Osteocyte (in vitro differentiated cells): ENCODE data around the gene HYDIN. TPM values are rescaled to one million over a fixed set of nuclear protein-coding genes. Genes with fewer than 3 reads are reported as not detected.
"Not testable (repeated sequence)": the region's sequence is repeated elsewhere in the genome, so short reads cannot be mapped to it uniquely, and the experiment has no call there.

Experiments used
- DNase-seq: peaks from one replicate; pipeline ENCODE4 v3.0.0; 2021; ENCODE audit warnings: mixed read lengths; ENCODE audit not compliant: unreplicated experiment; ENCODE audit errors: extremely low spot score
- H3K27ac Mint-ChIP-seq: one replicate; pipeline ENCODE4 v1.8.0; 2021; ENCODE audit warnings: mild to moderate bottlenecking, mixed read lengths; ENCODE audit not compliant: unreplicated experiment
- H3K27me3 Mint-ChIP-seq: one replicate; pipeline ENCODE4 v1.8.0; 2021; ENCODE audit warnings: mixed read lengths; ENCODE audit not compliant: unreplicated experiment
- H3K36me3 Mint-ChIP-seq: one replicate; pipeline ENCODE4 v1.8.0; 2021; ENCODE audit warnings: mixed read lengths; ENCODE audit not compliant: unreplicated experiment
- H3K4me1 Mint-ChIP-seq: one replicate; pipeline ENCODE4 v1.8.0; 2021; ENCODE audit warnings: mixed read lengths; ENCODE audit not compliant: unreplicated experiment
- H3K4me3 Mint-ChIP-seq: one replicate; pipeline ENCODE4 v1.8.0; 2021; ENCODE audit warnings: mild to moderate bottlenecking, moderate library complexity, mixed read lengths; ENCODE audit not compliant: unreplicated experiment
- H3K9me3 Mint-ChIP-seq: one replicate; pipeline ENCODE4 v1.8.0; 2021; ENCODE audit warnings: mixed read lengths; ENCODE audit not compliant: unreplicated experiment
- total RNA-seq: library from RNA; stranded (reverse); gene quantifications from 2 replicates; pipeline ENCODE4 v1.2.1, GENCODE V29; 2021

The HYDIN gene
- total RNA-seq, 1 donor from 2014 or later: not detected

GRCh38 chr16:70960169-70960568, 270.4 kb downstream of the HYDIN start:
- not testable (repeated sequence) for H3K9me3 Mint-ChIP-seq, H3K36me3 Mint-ChIP-seq

DNA sequence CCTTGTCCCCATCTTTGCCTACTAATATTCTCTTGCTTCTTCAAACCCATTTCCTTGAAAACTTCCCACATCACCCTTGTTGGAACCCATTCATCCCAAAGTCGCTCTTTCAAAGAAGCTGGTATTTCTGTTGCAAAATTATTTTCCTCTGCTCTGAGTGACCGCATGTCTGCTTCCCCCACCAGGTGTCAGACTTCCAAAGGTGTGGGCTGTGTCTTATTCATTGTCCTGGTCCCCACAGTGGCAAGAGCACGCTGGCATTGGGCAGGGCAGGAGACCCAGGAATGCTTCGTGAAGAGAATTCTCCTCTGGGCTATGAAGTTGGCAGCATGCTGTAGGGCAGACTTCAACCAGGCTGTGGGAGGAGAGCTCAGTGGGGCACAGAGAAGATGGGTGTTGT, 275.6 kb downstream of the HYDIN start:
- H3K27ac Mint-ChIP-seq, H3K9me3 Mint-ChIP-seq, H3K4me1 Mint-ChIP-seq, H3K27me3 Mint-ChIP-seq, H3K4me3 Mint-ChIP-seq, H3K36me3 Mint-ChIP-seq, DNase-seq: not testable (repeated sequence)

More at GRCh38 chr16:70960169-70960568, 270.4 kb downstream of the HYDIN start:
- H3K4me3 Mint-ChIP-seq, H3K27me3 Mint-ChIP-seq, DNase-seq, H3K4me1 Mint-ChIP-seq, H3K27ac Mint-ChIP-seq: not testable (repeated sequence)

DNA sequence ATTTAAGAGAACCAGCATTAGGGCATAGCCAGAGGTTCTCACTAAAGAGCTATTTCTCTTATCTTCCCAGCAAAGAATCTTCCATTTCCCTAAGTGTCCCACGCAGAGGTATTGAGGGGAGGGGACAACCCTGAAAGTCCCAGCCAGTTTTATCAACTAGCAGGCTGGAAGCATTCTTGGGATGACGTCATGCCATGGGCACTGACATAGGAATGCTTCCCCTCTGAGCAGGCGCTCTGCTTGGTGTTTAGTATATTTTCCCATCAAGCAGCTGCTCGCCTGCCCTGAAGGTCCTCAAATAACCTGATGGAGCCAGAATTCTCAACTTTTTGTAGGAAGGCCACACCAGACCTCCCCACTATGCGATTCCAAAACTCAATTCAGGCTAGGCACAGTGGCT, 276.7 kb downstream of the HYDIN start:
- H3K27me3 Mint-ChIP-seq, H3K4me1 Mint-ChIP-seq, DNase-seq, H3K27ac Mint-ChIP-seq, H3K4me3 Mint-ChIP-seq, H3K9me3 Mint-ChIP-seq, H3K36me3 Mint-ChIP-seq: not testable (repeated sequence)

GRCh38 chr16:70943551-70943950, 287.0 kb downstream of the HYDIN start:
- H3K4me3 Mint-ChIP-seq, H3K36me3 Mint-ChIP-seq, H3K27ac Mint-ChIP-seq, H3K27me3 Mint-ChIP-seq, H3K9me3 Mint-ChIP-seq, DNase-seq, H3K4me1 Mint-ChIP-seq: not testable (repeated sequence)

- not testable (repeated sequence) for H3K36me3 Mint-ChIP-seq, H3K27me3 Mint-ChIP-seq, H3K4me1 Mint-ChIP-seq, H3K9me3 Mint-ChIP-seq, H3K4me3 Mint-ChIP-seq, DNase-seq, H3K27ac Mint-ChIP-seq
Observed at GRCh38 chr16:70939690-70940359, 290.7 kb downstream of the HYDIN start.

- not testable (repeated sequence) for DNase-seq, H3K27me3 Mint-ChIP-seq, H3K9me3 Mint-ChIP-seq, H3K36me3 Mint-ChIP-seq, H3K4me1 Mint-ChIP-seq, H3K4me3 Mint-ChIP-seq, H3K27ac Mint-ChIP-seq
Observed at GRCh38 chr16:70936781-70937525, 293.6 kb downstream of the HYDIN start.

GRCh38 chr16:70935325-70935724, 295.2 kb downstream of the HYDIN start:
- not testable (repeated sequence) for H3K27ac Mint-ChIP-seq, H3K4me1 Mint-ChIP-seq, H3K36me3 Mint-ChIP-seq, H3K4me3 Mint-ChIP-seq, H3K9me3 Mint-ChIP-seq, DNase-seq, H3K27me3 Mint-ChIP-seq

GRCh38 chr16:70933746-70934145, 296.8 kb downstream of the HYDIN start:
- H3K36me3 Mint-ChIP-seq, H3K4me1 Mint-ChIP-seq, H3K27me3 Mint-ChIP-seq, DNase-seq, H3K4me3 Mint-ChIP-seq, H3K9me3 Mint-ChIP-seq, H3K27ac Mint-ChIP-seq: not testable (repeated sequence)

DNA sequence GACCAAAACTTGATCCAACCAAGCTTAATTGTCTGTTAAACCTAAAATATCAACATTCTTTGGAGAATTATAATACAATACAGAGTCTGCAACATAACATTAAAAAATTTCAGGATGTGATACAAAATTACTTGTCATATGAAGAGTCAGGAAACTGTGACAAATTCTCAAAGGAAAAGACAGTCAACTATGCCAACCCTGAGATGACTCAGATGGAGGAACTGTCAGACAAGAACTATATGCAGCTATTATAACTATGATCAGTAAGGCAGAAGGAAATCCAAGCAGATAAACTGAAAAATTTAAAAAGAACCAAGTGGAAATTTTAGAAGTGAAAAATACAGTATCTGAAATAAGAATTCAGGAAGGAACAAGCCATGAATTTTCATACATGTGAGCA, 299.8 kb downstream of the HYDIN start:
- H3K27ac Mint-ChIP-seq, H3K4me3 Mint-ChIP-seq, H3K36me3 Mint-ChIP-seq, H3K27me3 Mint-ChIP-seq, H3K9me3 Mint-ChIP-seq, H3K4me1 Mint-ChIP-seq, DNase-seq: not testable (repeated sequence)

GRCh38 chr16:70922164-70922563, 308.4 kb downstream of the HYDIN start:
- not testable (repeated sequence) for H3K36me3 Mint-ChIP-seq, H3K27ac Mint-ChIP-seq, H3K4me1 Mint-ChIP-seq, H3K27me3 Mint-ChIP-seq, H3K4me3 Mint-ChIP-seq, H3K9me3 Mint-ChIP-seq, DNase-seq

DNA sequence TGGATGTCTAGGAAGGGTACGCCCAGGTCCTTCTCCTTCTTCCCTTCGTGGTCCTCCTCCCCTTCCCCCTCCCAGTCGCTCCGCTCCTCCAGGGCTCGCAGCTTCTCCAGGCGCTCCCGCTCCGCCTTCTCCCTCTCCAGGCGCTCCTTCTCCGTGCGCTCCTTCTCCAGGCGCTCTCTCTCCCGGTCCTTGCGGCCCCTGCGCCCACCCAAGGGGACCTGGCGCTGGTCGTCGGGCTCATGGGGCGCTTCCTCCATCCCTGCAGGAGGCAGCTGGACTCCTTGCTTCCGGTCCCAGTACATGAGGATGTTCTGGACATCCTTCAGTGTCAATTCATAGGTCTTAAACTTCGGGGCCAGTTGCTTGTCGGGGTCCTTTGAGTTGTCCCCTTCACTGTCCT, 309.9 kb downstream of the HYDIN start:
- H3K4me3 Mint-ChIP-seq, DNase-seq, H3K9me3 Mint-ChIP-seq, H3K36me3 Mint-ChIP-seq, H3K27me3 Mint-ChIP-seq, H3K4me1 Mint-ChIP-seq, H3K27ac Mint-ChIP-seq: not testable (repeated sequence)

DNA sequence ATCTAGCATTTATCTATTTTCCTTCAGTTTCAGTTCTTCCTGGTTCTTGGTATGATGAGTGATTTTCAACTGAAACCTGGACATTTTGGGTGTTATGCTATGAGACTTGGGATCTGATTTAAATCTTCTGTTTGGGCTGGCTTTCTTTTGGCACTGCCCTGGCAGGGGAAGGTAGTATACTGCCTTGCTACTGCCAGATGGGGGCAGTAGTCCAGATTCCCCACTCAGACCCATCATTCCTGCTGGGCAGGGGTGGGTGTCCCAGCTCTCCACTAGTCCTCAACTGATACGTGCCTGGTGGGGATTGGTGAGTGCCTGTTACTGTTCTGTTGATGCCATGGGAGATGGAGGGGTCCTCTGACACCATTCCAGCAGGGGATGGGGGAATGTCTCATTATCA, 342.3 kb downstream of the HYDIN start:
- not testable (repeated sequence) for DNase-seq, H3K36me3 Mint-ChIP-seq, H3K4me1 Mint-ChIP-seq, H3K9me3 Mint-ChIP-seq, H3K27ac Mint-ChIP-seq, H3K4me3 Mint-ChIP-seq, H3K27me3 Mint-ChIP-seq
